H9 (cell line): ENCODE results near the gene HOXC11. TPM values are rescaled to one million over a fixed set of nuclear protein-coding genes. Genes with fewer than 3 reads are reported as not detected.
A peak's percentile ranks its signal among the peaks of the same experiment; 100 is the strongest.

ENCODE experiments used
- DNase-seq: peaks from one replicate; pipeline ENCODE4 v3.0.0-alpha.2; 2017
- H2AFZ ChIP-seq: one replicate; pipeline ENCODE4 v1.6.1; 2013; ENCODE audit warnings: mild to moderate bottlenecking, low read length, control low read depth, moderate library complexity
- H2AK5ac ChIP-seq: 2 replicates; pipeline ENCODE4 v1.6.1; 2013; ENCODE audit warnings: low read length, control low read depth, mixed read lengths; ENCODE audit not compliant: insufficient read length
- H2BK120ac ChIP-seq: one replicate; pipeline ENCODE4 v1.6.1; 2013; ENCODE audit warnings: low read depth, mild to moderate bottlenecking, low read length, control low read depth, inconsistent platforms; ENCODE audit not compliant: poor library complexity, severe bottlenecking
- H2BK12ac ChIP-seq: 2 replicates; pipeline ENCODE4 v1.6.1; 2013; ENCODE audit warnings: low read length, control low read depth, mixed read lengths, low read depth; ENCODE audit not compliant: insufficient read length
- H2BK15ac ChIP-seq: 2 replicates; pipeline ENCODE4 v1.6.1; 2013; ENCODE audit warnings: low read depth, low read length, control low read depth
- H2BK20ac ChIP-seq: one replicate; pipeline ENCODE4 v1.6.1; 2013; ENCODE audit warnings: low read depth, mild to moderate bottlenecking, low read length, control low read depth, inconsistent platforms; ENCODE audit not compliant: poor library complexity, severe bottlenecking
- H2BK5ac ChIP-seq: 2 replicates; pipeline ENCODE4 v1.6.1; 2013; ENCODE audit warnings: low read length, control low read depth, mixed read lengths; ENCODE audit not compliant: insufficient read length
- H3K14ac ChIP-seq: 2 replicates; pipeline ENCODE4 v1.6.1; 2013; ENCODE audit warnings: low read length, control low read depth; ENCODE audit not compliant: insufficient read depth
- H3K18ac ChIP-seq: 2 replicates; pipeline ENCODE4 v1.6.1; 2013; ENCODE audit warnings: low read depth, mild to moderate bottlenecking, mixed read lengths, low read length, control low read depth; ENCODE audit not compliant: insufficient read length
- H3K23ac ChIP-seq: 2 replicates; pipeline ENCODE4 v1.6.1; 2013; ENCODE audit warnings: low read length, control low read depth, mixed read lengths, low read depth; ENCODE audit not compliant: insufficient read length
- H3K23me2 ChIP-seq: 2 replicates; pipeline ENCODE4 v1.6.1; 2013; ENCODE audit warnings: low read depth, mild to moderate bottlenecking, mixed read lengths, low read length, control low read depth; ENCODE audit not compliant: insufficient read length, poor library complexity, severe bottlenecking
- H3K27ac ChIP-seq: 2 replicates; pipeline ENCODE4 v1.5.1; 2013; ENCODE audit warnings: low read length, control low read depth, mixed read lengths, low read depth; ENCODE audit not compliant: insufficient read length
- H3K27me3 ChIP-seq: 2 replicates; pipeline ENCODE4 v1.6.1; 2013; ENCODE audit warnings: low read length, control low read depth, inconsistent platforms; ENCODE audit not compliant: insufficient read depth
- H3K4ac ChIP-seq: 2 replicates; pipeline ENCODE4 v1.6.1; 2013; ENCODE audit warnings: low read depth, mild to moderate bottlenecking, control low read depth, inconsistent platforms, low read length, moderate library complexity
- H3K4me1 ChIP-seq: 2 replicates; pipeline ENCODE4 v1.6.1; 2013; ENCODE audit warnings: low read length, control low read depth, inconsistent platforms; ENCODE audit not compliant: insufficient read depth
- H3K4me2 ChIP-seq: 2 replicates; pipeline ENCODE4 v1.6.1; 2013; ENCODE audit warnings: low read length, control low read depth, mixed read lengths; ENCODE audit not compliant: insufficient read length, insufficient read depth
- H3K56ac ChIP-seq: 2 replicates; pipeline ENCODE4 v1.6.1; 2013; ENCODE audit warnings: low read depth, mild to moderate bottlenecking, mixed read lengths, low read length, control low read depth; ENCODE audit not compliant: insufficient read length
- H3K79me1 ChIP-seq: 2 replicates; pipeline ENCODE4 v1.6.1; 2013; ENCODE audit warnings: low read depth, mild to moderate bottlenecking, moderate library complexity, low read length, control low read depth, inconsistent platforms; ENCODE audit not compliant: insufficient read depth, poor library complexity, severe bottlenecking
- H3K79me2 ChIP-seq: 2 replicates; pipeline ENCODE4 v1.6.1; 2013; ENCODE audit warnings: low read length, control low read depth, inconsistent platforms; ENCODE audit not compliant: insufficient read depth
- H3K9ac ChIP-seq: 2 replicates; pipeline ENCODE4 v1.6.1; 2013; ENCODE audit warnings: low read length, control low read depth, mixed read lengths; ENCODE audit not compliant: insufficient read length; ENCODE audit errors: extremely low read depth
- H3K9me3 ChIP-seq: one replicate; pipeline ENCODE4 v1.6.1; 2013; ENCODE audit warnings: low read depth, low read length, inconsistent platforms; ENCODE audit not compliant: control insufficient read depth
- H3T11ph ChIP-seq: one replicate; pipeline ENCODE4 v1.6.1; 2013; ENCODE audit warnings: mild to moderate bottlenecking, low read length, control low read depth, inconsistent platforms
- H4K20me1 ChIP-seq: one replicate; pipeline ENCODE4 v1.6.1; 2013; ENCODE audit not compliant: control insufficient read depth, insufficient read length, insufficient read depth
- H4K5ac ChIP-seq: 2 replicates; pipeline ENCODE4 v1.6.1; 2013; ENCODE audit warnings: low read depth, mild to moderate bottlenecking, mixed read lengths, low read length, control low read depth; ENCODE audit not compliant: insufficient read length
- H4K8ac ChIP-seq: replicated peaks from 2 replicates; pipeline ENCODE4 v1.6.1; 2013; ENCODE audit warnings: low read length, control low read depth, mixed read lengths, low read depth; ENCODE audit not compliant: insufficient read length
- H4K91ac ChIP-seq: 2 replicates; pipeline ENCODE4 v1.6.1; 2013; ENCODE audit warnings: low read depth, mild to moderate bottlenecking, moderate library complexity, mixed read lengths, low read length, control low read depth; ENCODE audit not compliant: insufficient read length
- H3K27ac Mint-ChIP-seq, 3 experiments: 2 replicates in 2 of 3; 3 replicates in 1 of 3; pipeline ENCODE4 v1.8.0; 2020 to 2021; ENCODE audit warnings: mixed read lengths in 3 of 3, mild to moderate bottlenecking in 1 of 3, moderate library complexity in 1 of 3
- H3K27me3 Mint-ChIP-seq: 2 replicates; pipeline ENCODE4 v1.8.0; 2021; ENCODE audit warnings: low read depth, mild to moderate bottlenecking, moderate library complexity, mixed read lengths
- H3K36me3 Mint-ChIP-seq, 3 experiments: 2 replicates in 2 of 3; 3 replicates in 1 of 3; pipeline ENCODE4 v1.8.0; 2020 to 2021; ENCODE audit warnings: low read depth in 3 of 3, mixed read lengths in 3 of 3; ENCODE audit not compliant: insufficient read depth in 1 of 3
- H3K4me1 Mint-ChIP-seq, 2 experiments: 2 replicates each; pipeline ENCODE4 v1.8.0; 2020; ENCODE audit warnings: mixed read lengths in 2 of 2
- H3K4me3 Mint-ChIP-seq, 2 experiments: 2 replicates in 1 of 2; 3 replicates in 1 of 2; pipeline ENCODE4 v1.8.0; 2020 to 2021; ENCODE audit warnings: mild to moderate bottlenecking in 2 of 2, mixed read lengths in 2 of 2, moderate library complexity in 1 of 2
- H3K9me3 Mint-ChIP-seq, 2 experiments: 2 replicates in 1 of 2; 3 replicates in 1 of 2; pipeline ENCODE4 v1.8.0; 2020; ENCODE audit warnings: mild to moderate bottlenecking in 2 of 2, mixed read lengths in 2 of 2, moderate library complexity in 1 of 2
- WGBS: extraction: QIAGEN DNeasy Blood & Tissue Kit; methylation state at CpG from one replicate; pipeline ENCODE4 v1.1.7; 2013; ENCODE audit warnings: missing lambda C conversion rate, low lambda C conversion rate, mixed read lengths; ENCODE audit not compliant: insufficient read length; ENCODE audit errors: extremely low coverage; 5-methylcytosine and 5-hydroxymethylcytosine counted together
- total RNA-seq: library from RNA; stranded (reverse); gene quantifications from 2 replicates; pipeline ENCODE4 v1.2.1, GENCODE V29; 2021
- TF ChIP-seq, protein P1 (sequence below): fragments of 200-600 bp; sonication (generic); conservative IDR thresholded peaks from 3 replicates; pipeline ENCODE4 v1.8.0; 2021; ENCODE audit warnings: antibody characterized with exemption, mild to moderate bottlenecking

Gene HOXC11
- total RNA-seq, 1 experiment from 2014 or later = not detected

DNA sequence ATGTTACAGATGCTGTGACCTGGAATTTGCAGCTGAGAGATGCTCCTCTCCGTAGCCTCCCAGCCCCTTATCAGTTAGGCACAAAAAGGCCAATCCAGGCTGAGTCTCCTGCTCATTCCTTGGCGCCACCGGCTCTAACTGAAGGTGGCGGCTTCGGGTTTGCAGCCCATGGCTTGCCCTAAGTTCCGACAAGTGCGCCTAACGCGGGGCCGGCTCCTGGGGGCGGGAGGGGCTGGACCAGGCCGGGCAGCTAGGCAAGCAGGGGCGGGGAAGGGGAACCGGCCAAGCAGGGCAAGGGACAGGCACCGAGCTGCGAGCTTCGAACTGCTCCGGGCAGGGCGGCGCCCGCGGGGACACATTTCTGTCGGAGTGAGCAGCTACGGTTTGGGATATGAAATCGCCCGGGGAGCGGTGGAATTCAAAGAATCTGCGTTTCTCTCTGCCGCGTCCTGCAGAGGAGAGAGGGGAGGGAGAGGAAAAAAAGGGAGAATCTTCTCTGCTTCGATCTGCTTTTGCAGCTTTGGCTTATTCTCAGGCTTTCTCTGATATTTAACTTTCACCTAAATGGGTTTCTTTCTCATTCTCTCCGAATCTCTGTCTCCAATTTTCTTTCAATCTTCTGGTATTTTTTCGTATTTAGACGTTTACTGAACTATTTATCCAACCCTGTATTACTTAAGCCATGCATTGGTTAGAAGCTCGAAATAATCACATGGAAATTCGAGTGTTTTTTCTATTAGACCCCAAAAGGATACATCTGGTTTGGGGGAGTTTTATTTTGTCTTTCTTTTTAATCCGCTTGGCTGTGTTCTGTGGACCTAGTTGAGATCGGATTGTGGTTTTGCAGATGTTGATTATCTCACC is 19.8 kb upstream of the HOXC11 start:
- Histone ChIP-seq H3K4me2 (no peak overlapping the region), H3K79me1 (no peaks in the 10 kb centered on the region), H3T11ph (no peak overlapping the region), H4K91ac (no peak overlapping the region), H3K23me2 (no peaks in the 10 kb centered on the region), H2AK5ac (no peak overlapping the region), H2BK20ac (no peak overlapping the region), H2BK12ac (no peak overlapping the region), H3K27me3 (peaks cover 99% of the 10 kb centered on the region), H3K9ac (no peak overlapping the region), H2AFZ (no peak overlapping the region), H3K4me1 (no peaks in the 10 kb centered on the region), H2BK15ac (no peak overlapping the region), H2BK120ac (no peak overlapping the region), H3K9me3 (no peaks in the 10 kb centered on the region), H3K56ac (no peak overlapping the region), H4K5ac (no peak overlapping the region), H3K4ac (no peak overlapping the region), H3K14ac (no peak overlapping the region), H4K20me1 (no peaks in the 10 kb centered on the region), H4K8ac (no peak overlapping the region), H3K23ac (no peak overlapping the region), H3K18ac (no peak overlapping the region), H3K27ac (no peak overlapping the region), H3K79me2 (no peaks in the 10 kb centered on the region), H2BK5ac (no peak overlapping the region)
- peaks cover 6 to 20% of the 10 kb centered on the region in 2 experiments; a peak in 3 of 4 replicates for H3K4me1 Mint-ChIP-seq
- H3K27me3 Mint-ChIP-seq = peaks cover 99% of the 10 kb centered on the region
- H3K36me3 Mint-ChIP-seq = no peaks in the 10 kb centered on the region; a peak in 2 of 7 replicates
- H3K4me3 Mint-ChIP-seq = no peak overlapping the region
- no CpG with 5 or more reads among the region's 38 CpGs for WGBS
- TF ChIP-seq, protein P1, sequence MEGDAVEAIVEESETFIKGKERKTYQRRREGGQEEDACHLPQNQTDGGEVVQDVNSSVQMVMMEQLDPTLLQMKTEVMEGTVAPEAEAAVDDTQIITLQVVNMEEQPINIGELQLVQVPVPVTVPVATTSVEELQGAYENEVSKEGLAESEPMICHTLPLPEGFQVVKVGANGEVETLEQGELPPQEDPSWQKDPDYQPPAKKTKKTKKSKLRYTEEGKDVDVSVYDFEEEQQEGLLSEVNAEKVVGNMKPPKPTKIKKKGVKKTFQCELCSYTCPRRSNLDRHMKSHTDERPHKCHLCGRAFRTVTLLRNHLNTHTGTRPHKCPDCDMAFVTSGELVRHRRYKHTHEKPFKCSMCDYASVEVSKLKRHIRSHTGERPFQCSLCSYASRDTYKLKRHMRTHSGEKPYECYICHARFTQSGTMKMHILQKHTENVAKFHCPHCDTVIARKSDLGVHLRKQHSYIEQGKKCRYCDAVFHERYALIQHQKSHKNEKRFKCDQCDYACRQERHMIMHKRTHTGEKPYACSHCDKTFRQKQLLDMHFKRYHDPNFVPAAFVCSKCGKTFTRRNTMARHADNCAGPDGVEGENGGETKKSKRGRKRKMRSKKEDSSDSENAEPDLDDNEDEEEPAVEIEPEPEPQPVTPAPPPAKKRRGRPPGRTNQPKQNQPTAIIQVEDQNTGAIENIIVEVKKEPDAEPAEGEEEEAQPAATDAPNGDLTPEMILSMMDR = no peak
- peaks cover 0 to 9% of the 10 kb centered on the region in 2 experiments; a peak in 3 of 5 replicates for H3K9me3 Mint-ChIP-seq
- DNase-seq = peak; percentile 88
- H3K27ac Mint-ChIP-seq = no peak overlapping the region
